Measurements from ENCODE around the gene IGF1R.

The IGF1R gene

DNA sequence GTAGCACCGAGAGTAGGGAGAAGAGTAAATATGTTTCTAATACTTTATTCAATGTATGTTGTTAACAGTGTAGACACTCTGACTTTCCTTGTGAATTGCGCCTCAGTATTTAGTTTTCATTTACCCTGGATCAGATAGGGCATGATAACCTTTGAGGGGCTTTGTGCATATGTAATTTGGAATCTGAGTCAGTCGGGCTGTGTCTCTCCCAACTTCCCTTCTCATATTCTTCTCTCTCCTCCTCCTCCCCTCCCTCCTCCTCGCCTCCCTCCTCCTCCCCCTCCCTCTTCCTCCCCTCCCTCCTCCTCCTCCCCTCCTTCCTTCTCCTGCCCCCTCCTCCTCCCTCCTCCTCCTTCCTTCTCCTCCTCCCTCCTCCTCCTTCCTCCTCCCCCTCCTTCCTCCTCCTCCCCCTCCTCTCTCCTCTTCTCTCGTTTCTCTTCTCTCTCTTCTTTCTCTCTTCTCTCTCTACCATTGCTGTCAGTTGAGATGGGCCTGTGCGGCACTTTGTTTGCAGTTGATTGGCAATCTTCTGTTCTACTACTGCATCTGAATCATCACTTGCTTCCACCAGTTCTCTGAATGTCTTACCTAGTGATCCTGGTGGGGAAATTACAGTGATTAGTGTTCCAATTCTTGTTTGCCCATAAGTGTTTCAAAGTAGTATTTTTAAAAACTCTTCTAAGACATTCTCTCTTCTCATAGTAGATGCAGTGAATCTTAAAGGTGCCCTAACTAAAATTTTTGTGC, 197.0 kb downstream of the IGF1R start:
- H3K36me3 ChIP-seq (ENCODE audit: control insufficient read depth, insufficient read depth, low read length): no peaks in the 10 kb centered on the region
- peaks cover 1% of the 10 kb centered on the region for H3K4me1 ChIP-seq (ENCODE audit: control insufficient read depth, insufficient read depth, low read length, poor library complexity, severe bottlenecking)
- H3K27ac ChIP-seq (ENCODE audit: insufficient read depth, low read length, poor library complexity, severe bottlenecking): no peak overlapping the region
- H3K9me3 ChIP-seq (ENCODE audit: control insufficient read depth, low read length): no peaks in the 10 kb centered on the region
- no peaks in the 10 kb centered on the region for H3K27me3 ChIP-seq (replicated peaks; ENCODE audit: control insufficient read depth, insufficient read depth, low read length, poor library complexity, severe bottlenecking)
- no peak overlapping the region for H3K4me3 ChIP-seq (ENCODE audit: insufficient read depth, low read depth, low read length, poor library complexity, severe bottlenecking)
- no peak for DNase-seq

DNA sequence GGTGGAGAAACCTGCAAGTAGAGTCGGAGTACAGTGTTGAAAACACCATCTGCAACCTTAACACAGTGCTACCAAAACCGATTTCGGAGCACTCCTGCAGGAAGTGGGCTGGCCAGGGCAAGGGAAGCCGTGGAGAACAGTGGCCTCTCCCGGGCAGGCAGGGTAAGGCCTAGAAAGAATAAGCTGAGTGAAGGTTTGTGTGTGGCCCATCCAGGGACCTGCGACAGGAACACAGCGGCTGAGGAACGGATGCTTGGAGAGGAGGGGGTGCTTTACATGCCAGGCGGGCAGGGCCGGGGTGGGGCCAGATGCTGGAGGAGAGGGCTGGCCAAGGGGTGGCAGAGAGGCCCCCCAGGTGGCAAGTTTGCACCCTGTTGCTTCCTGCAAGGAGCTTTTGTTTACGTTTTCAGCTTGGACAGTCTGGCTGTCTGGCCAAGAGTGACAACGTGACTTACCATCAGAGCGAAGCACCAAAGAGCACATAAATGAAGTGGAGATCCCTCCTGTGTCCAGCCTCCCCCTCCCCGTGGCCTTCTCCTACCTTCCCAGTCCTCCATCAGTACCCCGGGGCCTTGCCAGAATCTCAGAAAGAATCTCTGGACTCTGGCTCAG, 202.7 kb downstream of the IGF1R start:
- H3K27ac ChIP-seq (ENCODE audit: insufficient read depth, low read length, poor library complexity, severe bottlenecking): peak overlapping the region; percentile 69
- DNase-seq: peak; percentile 30 to 52 (median 50)
- H3K36me3 ChIP-seq (ENCODE audit: control insufficient read depth, insufficient read depth, low read length): no peaks in the 10 kb centered on the region
- peaks cover 20% of the 10 kb centered on the region for H3K4me1 ChIP-seq (ENCODE audit: control insufficient read depth, insufficient read depth, low read length, poor library complexity, severe bottlenecking)
- no peaks in the 10 kb centered on the region for H3K9me3 ChIP-seq (ENCODE audit: control insufficient read depth, low read length)
- peak overlapping the region; percentile 6 for H3K4me3 ChIP-seq (ENCODE audit: insufficient read depth, low read depth, low read length, poor library complexity, severe bottlenecking)
- no peaks in the 10 kb centered on the region for H3K27me3 ChIP-seq (replicated peaks; ENCODE audit: control insufficient read depth, insufficient read depth, low read length, poor library complexity, severe bottlenecking)

DNA sequence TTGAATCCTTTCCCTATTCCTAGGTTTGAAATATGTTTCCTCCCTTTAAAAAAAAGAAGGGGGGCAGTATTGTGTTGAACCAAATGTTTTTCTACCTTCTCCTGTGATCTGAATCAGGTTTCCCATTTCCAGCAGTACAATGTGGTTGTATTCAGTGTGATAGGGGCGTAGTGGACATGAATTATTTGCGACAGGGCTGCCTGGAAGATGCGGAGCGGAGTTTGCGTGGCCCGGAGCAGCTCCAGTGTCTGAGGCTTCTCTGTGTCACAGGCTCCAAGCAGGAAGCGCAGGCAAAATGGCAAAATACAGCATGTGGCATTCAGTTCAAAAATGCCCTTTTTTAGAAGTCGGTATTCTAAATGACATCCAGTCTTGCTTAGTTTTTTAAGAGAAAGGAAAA, 204.8 kb downstream of the IGF1R start:
- Histone ChIP-seq H3K9me3 (ENCODE audit: control insufficient read depth, low read length) (no peaks in the 10 kb centered on the region), H3K4me3 (ENCODE audit: insufficient read depth, low read depth, low read length, poor library complexity, severe bottlenecking) (peak overlapping the region; percentile 73), H3K27ac (ENCODE audit: insufficient read depth, low read length, poor library complexity, severe bottlenecking) (peak overlapping the region; percentile 69), H3K36me3 (ENCODE audit: control insufficient read depth, insufficient read depth, low read length) (no peaks in the 10 kb centered on the region), H3K4me1 (ENCODE audit: control insufficient read depth, insufficient read depth, low read length, poor library complexity, severe bottlenecking) (peaks cover 20% of the 10 kb centered on the region), H3K27me3 (replicated peaks; ENCODE audit: control insufficient read depth, insufficient read depth, low read length, poor library complexity, severe bottlenecking) (no peaks in the 10 kb centered on the region)
- DNase-seq: peak; percentile 34 to 58 (median 49)

DNA sequence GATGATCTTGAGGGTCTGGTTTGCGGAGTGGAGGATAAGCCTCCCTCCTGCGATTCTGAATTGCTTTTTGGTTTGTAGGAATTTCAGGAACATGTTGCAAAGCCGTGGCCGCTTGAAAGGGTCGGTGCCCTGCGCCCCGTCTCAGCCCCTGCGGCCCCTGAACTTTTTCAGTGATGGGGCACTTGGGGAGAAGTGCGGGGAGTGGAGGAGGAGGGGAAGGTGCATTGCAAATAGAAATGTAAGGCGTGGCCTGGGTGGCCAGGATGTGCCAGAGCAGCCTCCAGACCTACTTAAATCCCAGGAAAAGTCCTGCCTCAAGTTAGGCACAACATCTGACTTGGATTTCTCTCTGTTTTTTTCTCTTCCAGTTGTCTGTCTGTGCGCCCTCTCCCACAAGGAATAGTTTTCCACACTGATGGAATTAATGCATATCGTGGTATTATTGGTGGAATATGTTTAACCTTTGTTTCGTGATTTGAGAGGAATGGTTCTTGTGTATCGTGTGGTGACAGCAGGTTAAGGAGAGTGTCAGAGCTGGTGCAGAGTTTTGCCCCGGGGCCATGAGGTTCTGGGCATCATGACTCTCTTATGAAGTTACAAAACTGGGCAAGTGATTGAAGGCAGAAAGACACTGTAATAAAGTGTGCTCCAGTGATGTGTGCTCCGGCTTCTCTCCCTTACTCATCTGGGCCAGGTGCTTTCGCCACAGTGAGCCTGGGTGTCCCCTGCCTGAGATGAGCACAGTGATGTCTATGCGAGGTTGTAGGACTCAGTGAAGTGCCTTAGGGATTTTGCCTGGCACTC, 205.5 kb downstream of the IGF1R start:
- peaks cover 20% of the 10 kb centered on the region for H3K4me1 ChIP-seq (ENCODE audit: control insufficient read depth, insufficient read depth, low read length, poor library complexity, severe bottlenecking)

DNA sequence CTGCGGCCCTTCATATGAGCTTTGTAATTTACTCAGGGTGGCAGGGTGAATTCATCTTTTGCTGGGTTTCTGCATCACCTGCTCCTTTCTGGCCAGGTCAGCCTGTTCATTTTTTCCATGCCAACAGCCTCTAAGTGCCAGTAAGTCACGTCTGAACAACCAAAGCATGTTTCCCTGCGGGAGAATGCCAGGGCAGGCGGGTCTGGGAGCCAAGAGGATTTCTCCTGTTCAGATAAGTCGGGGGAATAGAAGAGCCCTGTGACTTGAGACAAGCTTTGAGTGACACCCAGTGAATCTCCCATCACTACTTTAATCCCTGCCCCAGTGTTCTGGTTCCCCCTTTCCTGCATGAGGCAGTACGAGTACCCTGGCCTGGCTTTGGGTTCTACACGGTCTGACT, 206.2 kb downstream of the IGF1R start:
- Histone ChIP-seq H3K36me3 (ENCODE audit: control insufficient read depth, insufficient read depth, low read length) (no peaks in the 10 kb centered on the region), H3K9me3 (ENCODE audit: control insufficient read depth, low read length) (no peaks in the 10 kb centered on the region), H3K27me3 (replicated peaks; ENCODE audit: control insufficient read depth, insufficient read depth, low read length, poor library complexity, severe bottlenecking) (no peaks in the 10 kb centered on the region), H3K4me1 (ENCODE audit: control insufficient read depth, insufficient read depth, low read length, poor library complexity, severe bottlenecking) (peaks cover 20% of the 10 kb centered on the region), H3K4me3 (ENCODE audit: insufficient read depth, low read depth, low read length, poor library complexity, severe bottlenecking) (no peak overlapping the region), H3K27ac (ENCODE audit: insufficient read depth, low read length, poor library complexity, severe bottlenecking) (no peak overlapping the region)
- DNase-seq: no peak

More for the DNA sequence above, 205.5 kb downstream of the IGF1R start:
- no peak overlapping the region for H3K27ac ChIP-seq (ENCODE audit: insufficient read depth, low read length, poor library complexity, severe bottlenecking)
- H3K4me3 ChIP-seq (ENCODE audit: insufficient read depth, low read depth, low read length, poor library complexity, severe bottlenecking): peak overlapping the region; percentile 73
- H3K27me3 ChIP-seq (replicated peaks; ENCODE audit: control insufficient read depth, insufficient read depth, low read length, poor library complexity, severe bottlenecking): no peaks in the 10 kb centered on the region
- no peaks in the 10 kb centered on the region for H3K36me3 ChIP-seq (ENCODE audit: control insufficient read depth, insufficient read depth, low read length)
- H3K9me3 ChIP-seq (ENCODE audit: control insufficient read depth, low read length): no peaks in the 10 kb centered on the region
- DNase-seq: no peak

DNA sequence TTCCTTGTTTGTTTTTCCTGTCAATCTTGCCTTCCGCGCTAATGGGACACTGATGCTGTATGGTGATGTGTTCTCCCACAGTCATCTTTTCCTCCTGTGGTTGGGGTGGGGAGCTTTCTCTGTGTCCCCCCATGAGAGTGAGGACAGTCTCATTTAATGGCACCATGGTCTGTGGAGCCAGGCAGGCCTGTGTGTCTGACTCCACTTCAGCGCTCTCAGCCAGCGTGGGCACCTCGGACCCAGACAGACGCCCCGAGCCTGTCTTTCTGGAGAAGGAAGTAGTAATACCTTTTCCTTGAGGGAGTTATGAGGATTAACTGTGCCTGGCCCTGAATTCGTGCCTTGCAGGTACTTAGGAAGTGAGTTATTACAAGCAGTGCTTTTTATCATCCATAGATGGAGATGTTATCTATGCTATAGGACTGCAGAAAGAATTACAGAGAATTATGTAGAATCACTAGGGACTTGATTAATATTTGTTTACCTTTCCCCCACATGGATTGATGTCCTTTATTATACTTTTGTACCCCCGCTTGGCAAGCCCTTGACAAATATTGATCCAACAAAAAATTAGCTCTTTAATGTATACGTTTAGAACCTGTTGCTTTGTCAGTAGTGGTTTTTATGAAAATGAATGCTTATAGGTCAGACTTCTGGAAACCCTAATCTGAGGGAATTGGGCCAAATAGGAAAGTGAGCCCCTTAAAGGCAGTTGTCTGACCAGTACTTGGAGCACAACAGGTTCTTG, 206.9 kb downstream of the IGF1R start:
- DNase-seq: no peak
- Histone ChIP-seq H3K9me3 (ENCODE audit: control insufficient read depth, low read length) (no peaks in the 10 kb centered on the region), H3K36me3 (ENCODE audit: control insufficient read depth, insufficient read depth, low read length) (no peaks in the 10 kb centered on the region), H3K4me1 (ENCODE audit: control insufficient read depth, insufficient read depth, low read length, poor library complexity, severe bottlenecking) (peaks cover 19% of the 10 kb centered on the region), H3K27ac (ENCODE audit: insufficient read depth, low read length, poor library complexity, severe bottlenecking) (no peak overlapping the region), H3K27me3 (replicated peaks; ENCODE audit: control insufficient read depth, insufficient read depth, low read length, poor library complexity, severe bottlenecking) (no peaks in the 10 kb centered on the region), H3K4me3 (ENCODE audit: insufficient read depth, low read depth, low read length, poor library complexity, severe bottlenecking) (no peak overlapping the region)

DNA sequence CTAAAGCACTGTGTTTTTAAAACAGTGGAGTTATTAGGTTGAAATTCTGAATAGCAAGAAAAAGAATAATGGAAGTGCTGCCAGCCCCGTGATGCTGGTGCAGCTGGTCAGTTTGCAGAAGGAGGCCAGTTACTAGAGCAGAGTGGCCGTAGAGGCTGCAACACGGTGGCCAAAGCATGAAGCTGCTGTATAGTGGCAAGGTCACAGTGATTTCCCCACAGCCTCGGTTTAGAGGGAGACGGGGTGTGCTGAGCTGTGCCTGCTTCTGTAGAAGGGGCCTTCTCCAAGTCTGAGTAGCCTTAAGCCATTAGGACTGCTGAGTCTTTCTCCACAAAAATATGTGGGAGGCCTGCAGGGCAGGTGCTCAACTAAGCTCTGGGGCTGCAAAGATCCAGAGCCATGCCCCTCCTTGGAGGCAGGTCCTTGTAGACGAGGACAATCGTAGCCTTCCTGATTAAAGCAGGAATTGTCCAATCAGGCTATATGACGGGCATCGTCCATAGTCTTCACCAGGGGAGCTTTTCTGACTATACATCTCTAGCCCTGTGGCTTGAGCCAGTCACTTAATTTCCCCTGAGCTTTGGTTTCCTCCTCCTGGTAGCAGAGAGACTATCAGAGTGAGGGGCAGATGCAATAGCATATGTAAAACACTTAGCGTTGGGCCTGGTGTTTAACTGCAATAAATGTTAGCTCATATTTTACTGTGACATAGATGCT, 207.6 kb downstream of the IGF1R start:
- no peaks in the 10 kb centered on the region for H3K9me3 ChIP-seq (ENCODE audit: control insufficient read depth, low read length)
- H3K4me1 ChIP-seq (ENCODE audit: control insufficient read depth, insufficient read depth, low read length, poor library complexity, severe bottlenecking): peaks cover 12% of the 10 kb centered on the region
- H3K27me3 ChIP-seq (replicated peaks; ENCODE audit: control insufficient read depth, insufficient read depth, low read length, poor library complexity, severe bottlenecking): no peaks in the 10 kb centered on the region
- H3K36me3 ChIP-seq (ENCODE audit: control insufficient read depth, insufficient read depth, low read length): no peaks in the 10 kb centered on the region
- DNase-seq: no peak
- no peak overlapping the region for H3K4me3 ChIP-seq (ENCODE audit: insufficient read depth, low read depth, low read length, poor library complexity, severe bottlenecking)
- H3K27ac ChIP-seq (ENCODE audit: insufficient read depth, low read length, poor library complexity, severe bottlenecking): no peak overlapping the region

DNA sequence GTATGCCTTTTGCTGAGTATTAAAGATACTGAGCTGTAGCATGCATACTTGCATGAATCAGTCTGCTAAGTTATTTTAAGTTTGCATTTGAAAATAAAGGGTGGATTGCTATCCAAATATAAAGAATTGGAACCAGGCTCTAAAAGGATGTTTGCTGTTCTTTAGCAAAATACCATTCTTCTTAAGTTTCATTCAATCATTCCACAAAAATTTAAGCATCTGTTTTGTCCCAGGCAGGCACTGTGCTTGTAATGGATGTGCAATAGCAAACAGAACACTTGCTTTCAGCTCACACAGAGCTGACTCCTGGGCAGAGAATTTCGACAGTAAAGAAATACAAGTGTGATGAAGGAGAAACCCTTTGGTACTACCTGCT, 208.2 kb downstream of the IGF1R start:
- no peaks in the 10 kb centered on the region for H3K36me3 ChIP-seq (ENCODE audit: control insufficient read depth, insufficient read depth, low read length)
- no peaks in the 10 kb centered on the region for H3K9me3 ChIP-seq (ENCODE audit: control insufficient read depth, low read length)
- H3K4me1 ChIP-seq (ENCODE audit: control insufficient read depth, insufficient read depth, low read length, poor library complexity, severe bottlenecking): peaks cover 7% of the 10 kb centered on the region
- no peaks in the 10 kb centered on the region for H3K27me3 ChIP-seq (replicated peaks; ENCODE audit: control insufficient read depth, insufficient read depth, low read length, poor library complexity, severe bottlenecking)
- no peak overlapping the region for H3K27ac ChIP-seq (ENCODE audit: insufficient read depth, low read length, poor library complexity, severe bottlenecking)
- no peak overlapping the region for H3K4me3 ChIP-seq (ENCODE audit: insufficient read depth, low read depth, low read length, poor library complexity, severe bottlenecking)
- DNase-seq: no peak

DNA sequence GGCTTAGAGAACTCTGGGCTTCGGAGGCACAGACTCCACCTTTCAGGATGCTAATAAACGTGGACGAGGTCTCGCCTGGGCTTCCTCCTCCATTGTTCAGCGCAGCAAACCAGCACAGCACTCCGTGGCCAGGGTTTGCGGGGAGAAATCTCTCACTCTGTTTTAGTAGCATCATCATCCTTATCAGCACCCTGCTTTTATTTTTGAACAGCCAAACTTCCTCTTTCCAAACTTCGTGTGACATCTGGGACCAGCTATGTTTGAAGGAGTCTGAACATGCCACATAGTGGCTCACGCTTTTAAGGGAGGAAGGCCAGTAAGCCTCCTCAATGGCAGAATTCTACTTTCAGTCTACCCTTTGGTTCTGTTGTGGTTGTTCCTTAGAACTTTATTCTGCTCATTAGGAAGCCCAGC, 210.3 kb downstream of the IGF1R start:
- no peaks in the 10 kb centered on the region for H3K9me3 ChIP-seq (ENCODE audit: control insufficient read depth, low read length)
- H3K4me1 ChIP-seq (ENCODE audit: control insufficient read depth, insufficient read depth, low read length, poor library complexity, severe bottlenecking): no peaks in the 10 kb centered on the region
- no peaks in the 10 kb centered on the region for H3K27me3 ChIP-seq (replicated peaks; ENCODE audit: control insufficient read depth, insufficient read depth, low read length, poor library complexity, severe bottlenecking)
- no peak overlapping the region for H3K27ac ChIP-seq (ENCODE audit: insufficient read depth, low read length, poor library complexity, severe bottlenecking)
- no peak for DNase-seq
- H3K36me3 ChIP-seq (ENCODE audit: control insufficient read depth, insufficient read depth, low read length): no peaks in the 10 kb centered on the region
- H3K4me3 ChIP-seq (ENCODE audit: insufficient read depth, low read depth, low read length, poor library complexity, severe bottlenecking): no peak overlapping the region

Measured in effector memory CD4-positive, alpha-beta T cell (primary cell).